Ishikawa (cell line): ENCODE measurements around the gene CD36.

Source experiments
- CEBPB ChIP-seq: IDR thresholded peaks from 2 replicates; pipeline ENCODE4 v1.6.1; 2012
- MAX ChIP-seq: IDR thresholded peaks from 2 replicates; pipeline ENCODE4 v1.6.1; 2012
- RAD21 ChIP-seq: IDR thresholded peaks from 2 replicates; pipeline ENCODE4 v1.6.1; 2012; ENCODE audit warnings: low read depth
- TCF12 ChIP-seq: IDR thresholded peaks from 2 replicates; pipeline ENCODE4 v1.6.1; 2012; ENCODE audit warnings: low read depth
- USF1 ChIP-seq: IDR thresholded peaks from 2 replicates; pipeline ENCODE4 v1.6.1; 2012
- YY1 ChIP-seq: IDR thresholded peaks from 2 replicates; pipeline ENCODE4 v1.6.1; 2012; ENCODE audit warnings: low read depth

- TF ChIP-seq USF1 = no peak
- TF ChIP-seq MAX = no peak
- no peak for TF ChIP-seq YY1
- TF ChIP-seq RAD21 = no peak
- TF ChIP-seq CEBPB = no peak
- TF ChIP-seq TCF12 = no peak
These were observed 27.1 kb upstream of the CD36 start for GRCh38 chr7:80611353-80611752.
